CD14-positive monocyte (primary cell): Measurements from ENCODE around the gene EXOC4. TPM values are rescaled to one million over a fixed set of nuclear protein-coding genes. Genes with fewer than 3 reads are reported as not detected.

Experiments used
- DNase-seq, 3 donors: peaks; one replicate each; pipeline ENCODE4 v3.0.0-alpha.2; 2011 to 2022
- H2AFZ ChIP-seq: 2 replicates; pipeline ENCODE4 v1.6.0; 2012; ENCODE audit warnings: mild to moderate bottlenecking, low read depth, low read length, inconsistent platforms; ENCODE audit not compliant: insufficient read depth, poor library complexity, severe bottlenecking
- H3K27ac ChIP-seq, 2 donors: 1 replicate in 1 of 2; 2 replicates in 1 of 2; pipeline ENCODE4 v1.5.1; 2012 to 2013; ENCODE audit warnings: low read length in 2 of 2, control low read depth in 1 of 2, inconsistent platforms in 1 of 2, low read depth in 1 of 2, mild to moderate bottlenecking in 1 of 2
- H3K27me3 ChIP-seq, 2 donors: one replicate each; pipeline versions ENCODE4 v1.6.0 to v1.6.1; 2011 to 2013; ENCODE audit warnings: low read length in 2 of 2; ENCODE audit not compliant: control insufficient read depth in 2 of 2, insufficient read depth in 2 of 2
- H3K36me3 ChIP-seq, 2 donors: replicated peaks in 1 of 2; 1 replicate in 1 of 2; 2 replicates in 1 of 2; pipeline versions ENCODE4 v1.5.1 to v1.6.1; 2012 to 2013; ENCODE audit warnings: low read length in 2 of 2, control low read depth in 1 of 2, inconsistent platforms in 1 of 2, mild to moderate bottlenecking in 1 of 2; ENCODE audit not compliant: insufficient read depth in 2 of 2, control insufficient read depth in 1 of 2
- H3K4me1 ChIP-seq, 2 donors: 1 replicate in 1 of 2; 2 replicates in 1 of 2; pipeline versions ENCODE4 v1.5.1 to v1.6.1; 2012 to 2013; ENCODE audit warnings: low read length in 2 of 2, control low read depth in 1 of 2, inconsistent platforms in 1 of 2, mild to moderate bottlenecking in 1 of 2, moderate library complexity in 1 of 2; ENCODE audit not compliant: insufficient read depth in 2 of 2, control insufficient read depth in 1 of 2
- H3K4me2 ChIP-seq: replicated peaks from 2 replicates; pipeline ENCODE3; 2012; ENCODE audit warnings: low read length, moderate library complexity, mild to moderate bottlenecking; ENCODE audit not compliant: poor library complexity, severe bottlenecking; ENCODE audit errors: extremely low read depth
- H3K4me3 ChIP-seq, 3 experiments: fragments of 200-600 bp in 1 of 3; sonication (generic) in 1 of 3; replicated peaks in 1 of 3; 1 replicate in 2 of 3; 2 replicates in 1 of 3; pipeline ENCODE4 v1.5.1; 2011 to 2013; ENCODE audit warnings: low read length in 3 of 3, mild to moderate bottlenecking in 3 of 3, control low read depth in 2 of 3, low read depth in 2 of 3, inconsistent platforms in 1 of 3, moderate library complexity in 1 of 3
- H3K79me2 ChIP-seq: 2 replicates; pipeline ENCODE4 v1.6.0; 2012; ENCODE audit warnings: mild to moderate bottlenecking, control low read depth, inconsistent platforms, low read length, moderate library complexity; ENCODE audit not compliant: insufficient read depth
- H3K9ac ChIP-seq: 2 replicates; pipeline ENCODE4 v1.6.0; 2017; ENCODE audit warnings: low read length, mild to moderate bottlenecking; ENCODE audit not compliant: insufficient read depth, poor library complexity, severe bottlenecking
- H3K9me3 ChIP-seq, 2 donors: replicated peaks in 1 of 2; 1 replicate in 1 of 2; 2 replicates in 1 of 2; pipeline versions ENCODE4 v1.5.1 to v1.6.1; 2012 to 2013; ENCODE audit warnings: low read length in 2 of 2, control low read depth in 1 of 2; ENCODE audit not compliant: control insufficient read depth in 1 of 2, insufficient read depth in 1 of 2
- H4K20me1 ChIP-seq: 2 replicates; pipeline ENCODE4 v1.6.0; 2012; ENCODE audit warnings: mild to moderate bottlenecking, low read length, control low read depth, moderate library complexity; ENCODE audit not compliant: insufficient read depth
- H3K27ac Mint-ChIP-seq, 7 donors: one replicate each; pipeline ENCODE4 v1.8.0; 2020; ENCODE audit warnings: mild to moderate bottlenecking in 7 of 7, mixed read lengths in 7 of 7, moderate library complexity in 6 of 7, inconsistent platforms in 2 of 7
- H3K27me3 Mint-ChIP-seq, 3 donors: one replicate each; pipeline ENCODE4 v1.8.0; 2021 to 2022; ENCODE audit warnings: low read depth in 3 of 3, mild to moderate bottlenecking in 3 of 3, mixed read lengths in 3 of 3, moderate library complexity in 3 of 3, inconsistent platforms in 1 of 3
- H3K36me3 Mint-ChIP-seq, 2 donors: one replicate each; pipeline ENCODE4 v1.8.0; 2020; ENCODE audit warnings: mixed read lengths in 2 of 2, inconsistent platforms in 1 of 2, mild to moderate bottlenecking in 1 of 2
- H3K4me1 Mint-ChIP-seq: one replicate; pipeline ENCODE4 v1.8.0; 2020; ENCODE audit warnings: mild to moderate bottlenecking, mixed read lengths
- H3K4me3 Mint-ChIP-seq, 2 donors: one replicate each; pipeline ENCODE4 v1.8.0; 2020; ENCODE audit warnings: mild to moderate bottlenecking in 2 of 2, mixed read lengths in 2 of 2, moderate library complexity in 1 of 2
- H3K9me3 Mint-ChIP-seq, 7 donors: one replicate each; pipeline ENCODE4 v1.8.0; 2020 to 2022; ENCODE audit warnings: mixed read lengths in 7 of 7, mild to moderate bottlenecking in 6 of 7, moderate library complexity in 6 of 7, inconsistent platforms in 2 of 7
- CTCF ChIP-seq: fragments of 200-600 bp; IDR thresholded peaks from one replicate; pipeline ENCODE4 v1.8.0; 2022; ENCODE audit warnings: antibody characterized with exemption, mild to moderate bottlenecking
- WGBS: methylation state at CpG from one replicate; pipeline ENCODE4 v1.1.5; 2013; ENCODE audit warnings: missing lambda C conversion rate; ENCODE audit not compliant: insufficient coverage; 5-methylcytosine and 5-hydroxymethylcytosine counted together
- intact Hi-C, 2 donors: fragments of 100-400 bp; cut with micrococcal nuclease; formaldehyde crosslinking; loops; one replicate each; pipeline versions ENCODE4 v1.15.0 to v1.15.1; 2023
- polyA plus RNA-seq, 3 donors: library from polyadenylated mRNA; depleted of rRNA in 1 of 3; unstranded in 2 of 3; stranded (reverse) in 1 of 3; fragments of 300-500 nt in 2 of 3; fragments of >200 nt in 1 of 3; fragmentation: Illumina TruSeq in 2 of 3; gene quantifications; 1 replicate in 2 of 3; 2 replicates in 1 of 3; pipeline ENCODE4 v1.2.3, GENCODE V29; 2012 to 2021

Gene EXOC4
- polyA plus RNA-seq, 3 donors = 20.6 to 22.3 (median 22.3) TPM

GRCh38 chr7:133290676-133291333, 37.9 kb downstream of the EXOC4 start:
- H3K9ac ChIP-seq = no peak overlapping the region
- H3K27ac ChIP-seq = no peak overlapping the region
- Mint-ChIP-seq H3K27me3 (peaks cover 0 to 3% (median 0%) of the 10 kb centered on the region in 3 donors), H3K4me3 (no peak overlapping the region), H3K4me1 (peaks cover 3% of the 10 kb centered on the region), H3K9me3 (no peaks in the 10 kb centered on the region), H3K27ac (peak overlapping the region in 2 of 7 donors; percentile 38 to 68), H3K36me3 (peaks cover 54 to 60% of the 10 kb centered on the region in 2 donors)
- no peak overlapping the region for H3K4me2 ChIP-seq
- H3K27me3 ChIP-seq = no peaks in the 10 kb centered on the region
- H4K20me1 ChIP-seq = peaks cover 3% of the 10 kb centered on the region
- H3K4me3 ChIP-seq = no peak overlapping the region
- H3K36me3 ChIP-seq = peaks cover 19 to 57% of the 10 kb centered on the region in 2 donors
- TF ChIP-seq CTCF = no peak
- no peak overlapping the region for H2AFZ ChIP-seq
- no peaks in the 10 kb centered on the region for H3K9me3 ChIP-seq
- H3K79me2 ChIP-seq = no peaks in the 10 kb centered on the region
- intact Hi-C loops = no loop called here
- H3K4me1 ChIP-seq = no peaks in the 10 kb centered on the region
- no CpG with 5 or more reads among the region's 3 CpGs for WGBS
- no peak for DNase-seq

DNA sequence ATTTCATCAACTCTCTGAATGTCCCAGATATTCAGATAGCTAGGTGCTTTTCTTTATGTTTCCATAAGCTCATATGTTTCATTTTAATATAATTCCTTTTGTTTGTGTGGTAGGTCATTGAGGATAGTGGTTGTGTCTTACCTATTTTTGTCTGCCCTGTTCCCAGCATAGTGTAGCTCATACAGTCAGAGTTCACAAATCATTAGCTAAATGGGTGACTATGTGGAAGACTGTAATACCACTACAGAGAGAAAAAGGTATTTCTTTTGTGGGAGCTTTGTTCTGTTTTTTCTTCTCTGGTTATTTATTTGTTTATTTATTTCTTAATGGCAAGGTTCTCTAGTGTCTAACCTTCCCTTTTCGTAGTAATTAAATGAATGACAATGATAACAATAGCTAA, 39.8 kb downstream of the EXOC4 start:
- no peak overlapping the region for H3K4me3 ChIP-seq
- H3K9me3 ChIP-seq = no peaks in the 10 kb centered on the region
- no peak for DNase-seq
- Mint-ChIP-seq H3K36me3 (peaks cover 50 to 55% of the 10 kb centered on the region in 2 donors), H3K4me3 (no peak overlapping the region), H3K27ac (no peak overlapping the region), H3K9me3 (no peaks in the 10 kb centered on the region), H3K27me3 (no peaks in the 10 kb centered on the region), H3K4me1 (no peaks in the 10 kb centered on the region)
- WGBS = no CpG with 5 or more reads among the region's 1 CpG
- no peaks in the 10 kb centered on the region for H3K27me3 ChIP-seq
- H3K4me1 ChIP-seq = no peaks in the 10 kb centered on the region
- no peak overlapping the region for H3K27ac ChIP-seq
- H3K9ac ChIP-seq = no peak overlapping the region
- no peak overlapping the region for H3K4me2 ChIP-seq
- no peak for TF ChIP-seq CTCF
- H4K20me1 ChIP-seq = peaks cover 3% of the 10 kb centered on the region
- H3K79me2 ChIP-seq = no peaks in the 10 kb centered on the region
- H2AFZ ChIP-seq = no peak overlapping the region
- peaks cover 19 to 57% of the 10 kb centered on the region in 2 donors for H3K36me3 ChIP-seq
- intact Hi-C loops = no loop called here
